ENCODE results near the gene MAS1L. TPM values are rescaled to one million over a fixed set of nuclear protein-coding genes. Genes with fewer than 3 reads are reported as not detected.

MAS1L gene
- total RNA-seq, 6 experiments from 2014 or later = not detected

GRCh38 chr6:29524444-29525310 is 36.9 kb upstream of the MAS1L start:
- no peaks in the 10 kb centered on the region for H3K27me3 Mint-ChIP-seq (ENCODE audit: insufficient read depth)

GRCh38 chr6:29524044-29524443 is 36.3 kb upstream of the MAS1L start:
- H3K9me3 Mint-ChIP-seq = peaks cover 16% of the 10 kb centered on the region
- TF ChIP-seq, protein P1, sequence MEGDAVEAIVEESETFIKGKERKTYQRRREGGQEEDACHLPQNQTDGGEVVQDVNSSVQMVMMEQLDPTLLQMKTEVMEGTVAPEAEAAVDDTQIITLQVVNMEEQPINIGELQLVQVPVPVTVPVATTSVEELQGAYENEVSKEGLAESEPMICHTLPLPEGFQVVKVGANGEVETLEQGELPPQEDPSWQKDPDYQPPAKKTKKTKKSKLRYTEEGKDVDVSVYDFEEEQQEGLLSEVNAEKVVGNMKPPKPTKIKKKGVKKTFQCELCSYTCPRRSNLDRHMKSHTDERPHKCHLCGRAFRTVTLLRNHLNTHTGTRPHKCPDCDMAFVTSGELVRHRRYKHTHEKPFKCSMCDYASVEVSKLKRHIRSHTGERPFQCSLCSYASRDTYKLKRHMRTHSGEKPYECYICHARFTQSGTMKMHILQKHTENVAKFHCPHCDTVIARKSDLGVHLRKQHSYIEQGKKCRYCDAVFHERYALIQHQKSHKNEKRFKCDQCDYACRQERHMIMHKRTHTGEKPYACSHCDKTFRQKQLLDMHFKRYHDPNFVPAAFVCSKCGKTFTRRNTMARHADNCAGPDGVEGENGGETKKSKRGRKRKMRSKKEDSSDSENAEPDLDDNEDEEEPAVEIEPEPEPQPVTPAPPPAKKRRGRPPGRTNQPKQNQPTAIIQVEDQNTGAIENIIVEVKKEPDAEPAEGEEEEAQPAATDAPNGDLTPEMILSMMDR (IDR thresholded peaks at IDR 0.05) = no peak
- H3K36me3 Mint-ChIP-seq (ENCODE audit: low read depth) = no peaks in the 10 kb centered on the region
- no peaks in the 10 kb centered on the region for H3K4me1 Mint-ChIP-seq (ENCODE audit: low read depth)
- H3K4me3 Mint-ChIP-seq = no peak overlapping the region
- DNase-seq = no peak
- no peaks in the 10 kb centered on the region for H3K27me3 Mint-ChIP-seq (ENCODE audit: insufficient read depth)
- H3K27ac Mint-ChIP-seq = no peak overlapping the region

More at GRCh38 chr6:29524444-29525310, 36.9 kb upstream of the MAS1L start:
- Mint-ChIP-seq H3K4me3 (no peak overlapping the region), H3K27ac (no peak overlapping the region), H3K9me3 (peaks cover 19% of the 10 kb centered on the region), H3K36me3 (ENCODE audit: low read depth) (no peaks in the 10 kb centered on the region), H3K4me1 (ENCODE audit: low read depth) (no peaks in the 10 kb centered on the region)
- no peak for DNase-seq
- TF ChIP-seq, protein P1 (IDR thresholded peaks at IDR 0.05) = no peak

DNA sequence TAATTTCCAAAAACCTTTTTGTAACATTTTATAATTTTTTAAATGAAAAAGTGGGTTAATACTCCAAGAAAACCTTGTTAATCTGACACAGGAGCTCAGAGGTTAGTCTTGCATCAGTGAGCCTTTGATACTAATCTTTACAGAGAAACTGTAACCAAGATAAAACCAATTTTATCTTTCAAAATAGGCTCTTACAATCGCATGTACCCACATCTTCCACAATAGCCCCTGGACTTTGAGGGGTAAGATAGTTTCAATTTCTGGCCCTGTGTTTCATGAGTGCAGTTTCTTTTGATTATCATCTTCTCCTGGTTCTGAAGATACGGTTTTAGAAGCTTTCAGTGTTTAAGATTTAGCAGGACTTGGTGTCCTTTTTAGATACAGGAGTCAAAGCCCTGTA is 34.5 kb upstream of the MAS1L start:
- no peak for DNase-seq
- no peak overlapping the region for H3K4me3 Mint-ChIP-seq
- H3K4me1 Mint-ChIP-seq (ENCODE audit: low read depth) = no peaks in the 10 kb centered on the region
- no peak overlapping the region for H3K27ac Mint-ChIP-seq
- H3K9me3 Mint-ChIP-seq = peaks cover 10% of the 10 kb centered on the region
- TF ChIP-seq, protein P1 (IDR thresholded peaks at IDR 0.05) = no peak
- H3K27me3 Mint-ChIP-seq (ENCODE audit: insufficient read depth) = no peaks in the 10 kb centered on the region
- no peaks in the 10 kb centered on the region for H3K36me3 Mint-ChIP-seq (ENCODE audit: low read depth)

- no peaks in the 10 kb centered on the region for H3K4me1 Mint-ChIP-seq (ENCODE audit: low read depth)
- no peaks in the 10 kb centered on the region for H3K36me3 Mint-ChIP-seq (ENCODE audit: low read depth)
- TF ChIP-seq, protein P1 (IDR thresholded peaks at IDR 0.05) = no peak
- peaks cover 10% of the 10 kb centered on the region for H3K9me3 Mint-ChIP-seq
- no peak for DNase-seq
- H3K27ac Mint-ChIP-seq = no peak overlapping the region
- no peaks in the 10 kb centered on the region for H3K27me3 Mint-ChIP-seq (ENCODE audit: insufficient read depth)
- H3K4me3 Mint-ChIP-seq = no peak overlapping the region
Observed at GRCh38 chr6:29521006-29521680, 33.4 kb upstream of the MAS1L start.

DNA sequence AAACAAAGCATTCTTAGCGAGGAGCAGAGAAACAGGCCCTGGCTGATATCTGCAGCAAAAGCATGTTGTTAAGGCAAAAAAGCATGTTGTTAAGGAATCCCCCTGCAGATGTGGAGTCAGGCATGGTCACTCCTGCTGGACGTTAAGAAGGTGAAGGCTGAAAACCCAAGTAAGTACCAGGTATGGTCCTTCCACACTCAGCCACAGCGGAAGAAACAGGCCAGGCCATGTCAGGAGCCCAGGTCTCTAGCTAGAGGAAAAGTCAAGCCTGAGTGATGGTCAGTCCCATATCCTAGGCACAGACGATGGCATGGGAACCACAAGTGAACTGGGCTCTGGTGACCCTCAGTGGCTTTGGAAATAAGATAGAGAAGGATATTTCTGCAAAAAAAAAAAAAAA is 32.5 kb upstream of the MAS1L start:
- Mint-ChIP-seq H3K36me3 (ENCODE audit: low read depth) (no peaks in the 10 kb centered on the region), H3K27me3 (ENCODE audit: insufficient read depth) (no peaks in the 10 kb centered on the region), H3K4me3 (no peak overlapping the region), H3K27ac (no peak overlapping the region), H3K4me1 (ENCODE audit: low read depth) (no peaks in the 10 kb centered on the region), H3K9me3 (peaks cover 10% of the 10 kb centered on the region)
- TF ChIP-seq, protein P1 (IDR thresholded peaks at IDR 0.05) = no peak
- no peak for DNase-seq
